DMS 273 (cell line): ENCODE results near the gene PLS1.
"Not testable (repeated sequence)": the region's sequence is repeated elsewhere in the genome, so short reads cannot be mapped to it uniquely, and the experiment has no call there.

Experiments used
- DNase-seq: peaks from one replicate; lab custom pipeline; 2025; ENCODE audit not compliant: unreplicated experiment; lab: John Stamatoyannopoulos, UW

Gene PLS1

GRCh38 chr3:142595951-142596725, at the start of gene PLS1:
PLS1 (plus strand) TSS chr3:142596393; CDS start chr3:142664238, 67,845 bp downstream.
- DNase-seq: peak; percentile 98

GRCh38 chr3:142549986-142550385, 46.2 kb upstream of the PLS1 start:
- DNase-seq: no peak

- not testable (repeated sequence) for DNase-seq
Measured at GRCh38 chr3:142552579-142552978, 43.6 kb upstream of the PLS1 start.

- no peak for DNase-seq
Measured at GRCh38 chr3:142553741-142554140, 42.5 kb upstream of the PLS1 start.

- no peak for DNase-seq
Measured at GRCh38 chr3:142560118-142560517, 36.1 kb upstream of the PLS1 start.

GRCh38 chr3:142563496-142563997, 32.6 kb upstream of the PLS1 start:
- DNase-seq: no peak

GRCh38 chr3:142566096-142566495, 30.1 kb upstream of the PLS1 start:
- DNase-seq: peak; percentile 67

GRCh38 chr3:142568393-142569017, 27.7 kb upstream of the PLS1 start:
- peak; percentile 13 for DNase-seq

GRCh38 chr3:142569422-142569821, 26.8 kb upstream of the PLS1 start:
- DNase-seq: not testable (repeated sequence)

- DNase-seq: not testable (repeated sequence)
Measured at GRCh38 chr3:142574223-142574622, 22.0 kb upstream of the PLS1 start.

GRCh38 chr3:142574665-142575064, 21.5 kb upstream of the PLS1 start:
- DNase-seq: no peak

GRCh38 chr3:142576792-142577191, 19.4 kb upstream of the PLS1 start:
- DNase-seq: no peak

GRCh38 chr3:142577696-142578328, 18.4 kb upstream of the PLS1 start:
- peak; percentile 68 for DNase-seq

- DNase-seq: peak; percentile 99
Measured at GRCh38 chr3:142578329-142579223, 17.6 kb upstream of the PLS1 start, which contains the start of gene ATR. ATR (minus strand) TSS chr3:142578733; CDS start chr3:142578704, 29 bp downstream.

GRCh38 chr3:142580061-142580423, 16.2 kb upstream of the PLS1 start:
- DNase-seq: no peak

GRCh38 chr3:142581070-142581469, 15.1 kb upstream of the PLS1 start:
- DNase-seq: not testable (repeated sequence)

- peak; percentile 95 for DNase-seq
Measured at GRCh38 chr3:142586803-142587406, 9.3 kb upstream of the PLS1 start.

GRCh38 chr3:142588703-142589102, 7.5 kb upstream of the PLS1 start:
- DNase-seq: no peak

GRCh38 chr3:142592268-142592667, 3.9 kb upstream of the PLS1 start:
- not testable (repeated sequence) for DNase-seq

GRCh38 chr3:142595141-142595540, 1.1 kb upstream of the PLS1 start:
- DNase-seq: no peak
